ENCODE measurements around the gene PSEN1. TPM values are rescaled to one million over a fixed set of nuclear protein-coding genes. Genes with fewer than 3 reads are reported as not detected.

The PSEN1 gene
- total and polyA plus RNA-seq, 2 donors: 28.7 to 47.8 TPM

DNA sequence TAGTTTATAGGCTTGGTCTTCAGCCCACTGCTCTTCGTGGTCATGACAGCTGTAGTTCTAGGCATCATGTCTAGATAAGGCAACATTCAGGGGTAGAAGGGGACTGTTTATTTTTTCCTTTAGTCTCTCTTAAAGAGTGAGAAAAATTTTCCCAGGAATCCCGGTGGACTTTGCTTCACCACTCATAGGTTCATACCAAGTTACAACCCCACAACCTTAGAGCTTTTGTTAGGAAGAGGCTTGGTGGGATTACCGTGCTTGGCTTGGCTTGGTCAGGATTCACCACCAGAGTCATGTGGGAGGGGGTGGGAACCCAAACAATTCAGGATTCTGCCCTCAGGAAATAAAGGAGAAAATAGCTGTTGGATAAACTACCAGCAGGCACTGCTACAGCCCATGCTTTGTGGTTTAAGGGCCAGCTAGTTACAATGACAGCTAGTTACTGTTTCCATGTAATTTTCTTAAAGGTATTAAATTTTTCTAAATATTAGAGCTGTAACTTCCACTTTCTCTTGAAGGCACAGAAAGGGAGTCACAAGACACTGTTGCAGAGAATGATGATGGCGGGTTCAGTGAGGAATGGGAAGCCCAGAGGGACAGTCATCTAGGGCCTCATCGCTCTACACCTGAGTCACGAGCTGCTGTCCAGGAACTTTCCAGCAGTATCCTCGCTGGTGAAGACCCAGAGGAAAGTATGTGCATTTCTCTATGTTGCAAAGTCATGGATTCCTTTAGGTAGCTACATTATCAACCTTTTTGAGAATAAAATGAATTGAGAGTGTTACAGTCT is 75.1 kb downstream of the PSEN1 start:
- no peak for DNase-seq (ENCODE audit: extremely low spot score)
- no peaks in the 10 kb centered on the region for H3K4me1 ChIP-seq (ENCODE audit: insufficient read depth)
- WGBS: 95% methylated on average over 7 of the region's 7 CpGs
- H3K36me3 ChIP-seq (ENCODE audit: insufficient read depth): peaks cover 2% of the 10 kb centered on the region
- H3K27ac ChIP-seq (ENCODE audit: low read depth): no peak overlapping the region
- H3K4me3 ChIP-seq (ENCODE audit: low read depth, low read length): no peak overlapping the region

DNA sequence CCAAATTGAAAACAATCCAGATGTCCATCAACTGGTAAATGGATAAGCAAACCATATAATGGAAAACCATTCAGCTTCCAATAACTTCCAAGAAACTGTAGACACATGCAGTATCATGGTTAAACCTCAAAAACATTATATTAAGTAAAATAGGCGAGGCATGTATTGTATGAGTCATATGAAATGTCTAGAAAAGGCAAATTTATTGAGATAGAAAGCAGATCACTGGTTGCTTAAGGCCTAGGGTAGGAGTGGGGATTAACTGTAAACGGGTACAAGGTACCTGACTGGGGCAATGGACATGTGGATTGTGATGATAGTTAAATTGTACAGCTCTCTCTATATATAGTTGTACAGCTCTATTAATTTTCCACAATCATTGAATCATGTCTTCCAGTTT is 79.7 kb downstream of the PSEN1 start:
- 69% methylated on average over 2 of the region's 2 CpGs for WGBS
- H3K27ac ChIP-seq (ENCODE audit: low read depth): no peak overlapping the region
- no peak overlapping the region for H3K4me3 ChIP-seq (ENCODE audit: low read depth, low read length)
- H3K4me1 ChIP-seq (ENCODE audit: insufficient read depth): no peaks in the 10 kb centered on the region
- peaks cover 4% of the 10 kb centered on the region for H3K36me3 ChIP-seq (ENCODE audit: insufficient read depth)
- no peak for DNase-seq (ENCODE audit: extremely low spot score)

DNA sequence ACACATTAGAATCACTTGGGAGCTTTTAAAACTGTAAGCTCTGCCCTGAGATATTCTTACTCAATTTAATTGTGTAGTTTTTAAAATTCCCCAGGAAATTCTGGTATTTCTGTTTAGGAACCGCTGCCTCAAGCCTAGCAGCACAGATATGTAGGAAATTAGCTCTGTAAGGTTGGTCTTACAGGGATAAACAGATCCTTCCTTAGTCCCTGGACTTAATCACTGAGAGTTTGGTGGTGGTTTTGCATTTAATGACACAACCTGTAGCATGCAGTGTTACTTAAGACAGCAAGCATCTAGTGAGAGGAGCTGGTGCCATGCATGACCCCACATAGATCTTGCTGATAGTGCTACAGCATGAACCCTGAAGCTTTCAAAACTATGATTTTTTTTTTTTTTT is 81.1 kb downstream of the PSEN1 start:
- H3K36me3 ChIP-seq (ENCODE audit: insufficient read depth): peaks cover 4% of the 10 kb centered on the region
- no peak overlapping the region for H3K27ac ChIP-seq (ENCODE audit: low read depth)
- WGBS: 92% methylated on average over 1 of the region's 1 CpG
- no peak overlapping the region for H3K4me3 ChIP-seq (ENCODE audit: low read depth, low read length)
- DNase-seq (ENCODE audit: extremely low spot score): no peak
- no peaks in the 10 kb centered on the region for H3K4me1 ChIP-seq (ENCODE audit: insufficient read depth)

DNA sequence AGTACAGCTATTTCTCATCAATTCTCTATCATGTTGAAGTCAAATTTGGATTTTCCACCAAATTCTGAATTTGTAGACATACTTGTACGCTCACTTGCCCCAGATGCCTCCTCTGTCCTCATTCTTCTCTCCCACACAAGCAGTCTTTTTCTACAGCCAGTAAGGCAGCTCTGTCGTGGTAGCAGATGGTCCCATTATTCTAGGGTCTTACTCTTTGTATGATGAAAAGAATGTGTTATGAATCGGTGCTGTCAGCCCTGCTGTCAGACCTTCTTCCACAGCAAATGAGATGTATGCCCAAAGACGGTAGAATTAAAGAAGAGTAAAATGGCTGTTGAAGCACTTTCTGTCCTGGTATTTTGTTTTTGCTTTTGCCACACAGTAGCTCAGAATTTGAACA is 83.8 kb downstream of the PSEN1 start:
- WGBS: 94% methylated on average over 4 of the region's 4 CpGs
- H3K36me3 ChIP-seq (ENCODE audit: insufficient read depth): peaks cover 4% of the 10 kb centered on the region
- no peak for DNase-seq (ENCODE audit: extremely low spot score)

DNA sequence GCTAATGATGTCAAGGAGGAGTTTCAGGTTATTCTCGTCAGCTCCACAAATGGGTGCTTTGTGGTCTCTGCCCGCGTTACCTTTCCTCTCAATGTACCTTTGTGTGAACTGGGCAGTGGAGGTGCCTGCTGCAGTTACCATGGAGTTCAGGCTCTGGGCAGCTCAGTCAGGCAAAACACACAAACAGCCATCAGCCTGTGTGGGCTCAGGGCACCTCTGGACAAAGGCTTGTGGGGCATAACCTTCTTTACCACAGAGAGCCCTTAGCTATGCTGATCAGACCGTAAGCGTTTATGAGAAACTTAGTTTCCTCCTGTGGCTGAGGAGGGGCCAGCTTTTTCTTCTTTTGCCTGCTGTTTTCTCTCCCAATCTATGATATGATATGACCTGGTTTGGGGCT is 84.3 kb downstream of the PSEN1 start:
- H3K36me3 ChIP-seq (ENCODE audit: insufficient read depth): peaks cover 4% of the 10 kb centered on the region
- no peak overlapping the region for H3K4me3 ChIP-seq (ENCODE audit: low read depth, low read length)
- 97% methylated on average over 5 of the region's 5 CpGs for WGBS

More for the DNA sequence above, 83.8 kb downstream of the PSEN1 start:
- no peak overlapping the region for H3K4me3 ChIP-seq (ENCODE audit: low read depth, low read length)
- no peaks in the 10 kb centered on the region for H3K4me1 ChIP-seq (ENCODE audit: insufficient read depth)
- no peak overlapping the region for H3K27ac ChIP-seq (ENCODE audit: low read depth)

DNA sequence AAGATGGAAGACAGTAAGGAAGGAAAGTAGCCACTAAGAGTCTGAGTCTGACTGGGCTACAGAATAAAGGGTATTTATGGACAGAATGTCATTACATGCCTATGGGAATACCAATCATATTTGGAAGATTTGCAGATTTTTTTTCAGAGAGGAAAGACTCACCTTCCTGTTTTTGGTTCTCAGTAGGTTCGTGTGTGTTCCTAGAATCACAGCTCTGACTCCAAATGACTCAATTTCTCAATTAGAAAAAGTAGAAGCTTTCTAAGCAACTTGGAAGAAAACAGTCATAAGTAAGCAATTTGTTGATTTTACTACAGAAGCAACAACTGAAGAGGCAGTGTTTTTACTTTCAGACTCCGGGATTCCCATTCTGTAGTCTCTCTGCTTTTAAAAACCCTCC is 85.6 kb downstream of the PSEN1 start:
- Histone ChIP-seq H3K4me3 (ENCODE audit: low read depth, low read length) (no peak overlapping the region), H3K27ac (ENCODE audit: low read depth) (no peak overlapping the region), H3K4me1 (ENCODE audit: insufficient read depth) (no peaks in the 10 kb centered on the region), H3K36me3 (ENCODE audit: insufficient read depth) (peaks cover 4% of the 10 kb centered on the region)
- 91% methylated on average over 2 of the region's 2 CpGs for WGBS
- no peak for DNase-seq (ENCODE audit: extremely low spot score)

More for the DNA sequence above, 84.3 kb downstream of the PSEN1 start:
- H3K27ac ChIP-seq (ENCODE audit: low read depth): no peak overlapping the region
- no peaks in the 10 kb centered on the region for H3K4me1 ChIP-seq (ENCODE audit: insufficient read depth)
- DNase-seq (ENCODE audit: extremely low spot score): no peak

DNA sequence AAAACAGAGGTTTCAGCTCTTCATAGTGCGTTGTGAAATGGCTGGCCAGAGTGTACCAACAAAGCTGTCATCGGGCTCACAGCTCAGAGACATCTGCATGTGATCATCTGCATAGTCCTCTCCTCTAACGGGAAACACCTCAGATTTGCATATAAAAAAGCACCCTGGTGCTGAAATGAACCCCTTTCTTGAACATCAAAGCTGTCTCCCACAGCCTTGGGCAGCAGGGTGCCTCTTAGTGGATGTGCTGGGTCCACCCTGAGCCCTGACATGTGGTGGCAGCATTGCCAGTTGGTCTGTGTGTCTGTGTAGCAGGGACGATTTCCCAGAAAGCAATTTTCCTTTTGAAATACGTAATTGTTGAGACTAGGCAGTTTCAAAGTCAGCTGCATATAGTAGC is 86.7 kb downstream of the PSEN1 start:
- no peak for DNase-seq (ENCODE audit: extremely low spot score)
- 47% methylated on average over 5 of the region's 5 CpGs for WGBS
- Histone ChIP-seq H3K27ac (ENCODE audit: low read depth) (no peak overlapping the region), H3K4me1 (ENCODE audit: insufficient read depth) (no peaks in the 10 kb centered on the region), H3K4me3 (ENCODE audit: low read depth, low read length) (no peak overlapping the region), H3K36me3 (ENCODE audit: insufficient read depth) (no peaks in the 10 kb centered on the region)

DNA sequence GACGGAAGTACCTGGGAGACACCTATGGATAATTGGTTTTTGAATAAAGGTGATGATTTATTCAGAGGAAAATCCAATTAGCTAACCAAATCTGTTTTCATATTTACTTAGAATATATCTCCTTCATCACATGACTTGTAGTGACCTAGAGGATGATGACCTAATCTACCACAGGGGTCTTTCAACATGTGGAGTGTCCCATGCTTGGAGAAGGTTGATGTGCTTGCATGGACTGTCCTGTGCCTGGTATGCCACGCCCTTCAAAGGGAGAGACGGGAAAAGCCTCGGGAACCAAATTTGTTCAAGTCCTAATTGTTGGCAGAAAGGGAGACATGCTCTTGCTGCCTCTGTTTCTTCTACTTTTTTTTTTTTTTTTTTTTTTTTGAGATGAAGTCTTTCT is 89.2 kb downstream of the PSEN1 start:
- DNase-seq (ENCODE audit: extremely low spot score): no peak
- Histone ChIP-seq H3K4me1 (ENCODE audit: insufficient read depth) (no peaks in the 10 kb centered on the region), H3K4me3 (ENCODE audit: low read depth, low read length) (no peak overlapping the region), H3K36me3 (ENCODE audit: insufficient read depth) (no peaks in the 10 kb centered on the region), H3K27ac (ENCODE audit: low read depth) (no peak overlapping the region)
- WGBS: 81% methylated on average over 4 of the region's 4 CpGs

DNA sequence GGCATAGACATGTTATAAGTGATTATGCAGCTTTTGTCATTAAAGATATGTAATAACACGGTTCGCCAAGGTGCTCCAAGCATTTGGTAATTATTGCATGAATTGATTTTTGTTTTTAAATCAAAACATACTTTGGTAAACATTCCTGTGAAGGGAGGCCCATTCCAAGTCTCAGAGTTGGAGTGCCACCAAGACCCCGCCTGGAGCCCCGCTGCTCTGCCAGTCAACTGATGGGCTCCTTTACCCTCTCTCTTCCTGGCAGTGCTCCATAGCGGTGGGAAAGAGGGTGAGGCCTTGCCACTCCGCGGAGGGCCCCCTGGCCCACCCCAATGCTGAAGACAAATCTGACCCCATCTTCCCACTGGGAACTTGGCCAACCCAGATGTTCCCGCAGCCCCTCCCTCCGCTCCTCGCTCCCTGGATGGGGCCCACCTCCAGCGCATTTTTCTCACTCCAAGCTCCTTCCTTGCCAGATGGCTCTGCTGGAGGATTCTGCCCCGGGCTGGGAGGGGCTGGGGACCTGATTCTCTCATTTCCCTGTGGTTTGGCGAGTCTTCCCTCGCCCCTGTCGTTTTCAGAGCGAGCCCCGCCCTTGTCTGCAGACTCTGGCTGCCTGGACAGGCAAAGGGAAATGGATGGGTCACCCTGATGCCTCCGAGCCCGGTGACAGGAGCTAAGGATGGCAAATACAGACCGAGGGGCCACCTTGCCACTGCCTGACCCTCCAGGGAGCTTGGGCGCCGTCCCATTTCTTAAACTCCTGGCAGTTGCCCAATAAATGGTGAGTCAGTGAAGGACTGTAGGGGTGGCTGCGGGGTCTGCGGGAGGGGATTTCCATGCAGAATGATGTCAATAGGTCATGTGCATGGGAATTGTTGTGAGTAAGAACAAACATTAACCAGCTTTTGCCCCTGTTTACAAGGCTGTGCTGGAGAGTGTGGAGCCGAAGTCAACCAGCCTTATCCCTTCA is 91.8 kb downstream of the PSEN1 start:
- no peak for DNase-seq (ENCODE audit: extremely low spot score)

DNA sequence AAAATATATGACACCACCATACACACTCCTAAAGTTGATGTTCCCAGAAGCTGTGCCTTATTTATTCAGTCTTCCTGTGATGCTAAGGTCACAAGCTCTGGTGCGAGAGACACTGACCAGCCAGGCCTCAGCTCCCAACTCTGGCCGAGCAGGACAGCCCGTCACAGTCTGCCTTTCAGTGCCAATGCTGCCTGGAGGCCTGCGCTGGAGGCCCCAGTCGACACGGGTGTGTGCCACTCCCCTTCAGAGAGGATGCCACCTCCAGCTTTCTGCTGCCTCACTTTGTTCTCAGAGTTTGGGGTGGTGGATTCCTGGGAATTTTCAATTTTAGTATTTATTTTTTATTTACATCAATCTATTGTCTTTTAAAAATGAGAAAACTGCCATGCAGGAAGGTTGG is 93.7 kb downstream of the PSEN1 start:
- DNase-seq (ENCODE audit: extremely low spot score): no peak
- Histone ChIP-seq H3K27ac (ENCODE audit: low read depth) (no peak overlapping the region), H3K36me3 (ENCODE audit: insufficient read depth) (no peaks in the 10 kb centered on the region), H3K4me3 (ENCODE audit: low read depth, low read length) (no peak overlapping the region), H3K4me1 (ENCODE audit: insufficient read depth) (no peaks in the 10 kb centered on the region)
- WGBS: 92% methylated on average over 6 of the region's 6 CpGs

More for the DNA sequence above, 91.8 kb downstream of the PSEN1 start:
- Histone ChIP-seq H3K4me1 (ENCODE audit: insufficient read depth) (no peaks in the 10 kb centered on the region), H3K36me3 (ENCODE audit: insufficient read depth) (no peaks in the 10 kb centered on the region), H3K27ac (ENCODE audit: low read depth) (no peak overlapping the region), H3K4me3 (ENCODE audit: low read depth, low read length) (no peak overlapping the region)
- 18% methylated on average over 25 of the region's 25 CpGs for whole genome bisulfite sequencing

DNA sequence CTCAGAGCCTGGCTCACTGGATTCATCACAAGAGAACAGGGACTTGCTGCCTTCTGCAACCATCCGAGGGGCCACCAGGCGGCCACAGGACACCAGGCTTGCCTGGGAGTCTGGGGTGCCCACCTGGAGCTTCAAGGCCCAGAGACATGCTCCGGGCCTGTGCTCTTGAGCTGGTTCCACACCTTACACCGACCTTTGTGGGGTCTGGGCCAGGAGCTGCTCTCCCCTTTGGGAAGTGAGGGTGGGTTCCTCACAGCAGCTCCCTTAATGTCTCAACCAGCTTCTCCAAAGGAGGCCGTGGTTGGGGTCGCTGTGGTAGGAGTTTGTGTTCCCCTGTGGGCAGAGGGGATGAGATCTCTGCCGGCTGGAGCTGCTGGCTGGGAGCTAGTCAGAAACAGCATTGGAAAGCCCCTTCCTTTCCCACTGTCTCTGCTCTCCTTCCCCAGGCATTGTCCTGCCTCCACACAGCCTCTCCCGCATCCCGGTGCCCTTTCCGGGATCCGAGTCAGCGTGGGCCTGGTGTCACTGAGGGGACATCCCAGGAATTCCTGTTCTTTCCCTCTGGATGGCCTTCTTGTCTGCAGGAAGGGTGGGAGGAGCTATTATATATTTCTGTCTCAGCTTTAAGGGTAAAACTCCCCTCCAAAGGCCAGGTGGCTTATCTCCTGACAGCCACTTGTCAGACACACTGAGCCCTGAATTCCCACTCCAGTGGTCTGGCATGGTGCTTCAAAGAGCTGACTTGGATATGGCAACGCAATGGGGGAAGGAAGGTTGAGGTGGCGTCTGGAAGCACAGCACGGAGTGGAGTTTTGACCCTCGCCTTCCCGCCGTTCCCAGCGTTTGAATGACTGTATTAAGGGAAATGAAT is 95.9 kb downstream of the PSEN1 start:
- Histone ChIP-seq H3K4me1 (ENCODE audit: insufficient read depth) (no peaks in the 10 kb centered on the region), H3K4me3 (ENCODE audit: low read depth, low read length) (no peak overlapping the region), H3K27ac (ENCODE audit: low read depth) (no peak overlapping the region), H3K36me3 (ENCODE audit: insufficient read depth) (no peaks in the 10 kb centered on the region)
- WGBS: 60% methylated on average over 19 of the region's 19 CpGs
- no peak for DNase-seq (ENCODE audit: extremely low spot score)

DNA sequence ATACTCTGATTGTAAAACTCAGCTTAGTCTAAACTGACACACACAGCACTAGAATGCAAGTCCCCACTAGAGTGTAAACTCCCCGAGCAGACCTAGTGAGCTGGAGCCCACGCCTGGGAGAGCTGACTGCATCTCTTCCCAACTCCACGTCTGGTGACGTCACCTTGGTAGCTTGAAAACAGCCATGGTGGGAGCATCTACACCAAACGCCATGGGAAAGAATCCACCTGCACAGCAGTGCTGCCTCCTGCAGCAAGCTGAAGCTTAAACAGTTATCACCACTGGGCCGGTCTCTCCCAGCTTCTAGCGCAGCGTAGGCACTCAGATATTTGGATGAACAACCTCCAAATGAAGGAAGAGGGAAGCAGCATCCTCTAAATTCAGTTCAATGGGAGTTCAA is 96.7 kb downstream of the PSEN1 start:
- DNase-seq (ENCODE audit: extremely low spot score): no peak
- no peak overlapping the region for H3K4me3 ChIP-seq (ENCODE audit: low read depth, low read length)
- H3K36me3 ChIP-seq (ENCODE audit: insufficient read depth): no peaks in the 10 kb centered on the region
- no peaks in the 10 kb centered on the region for H3K4me1 ChIP-seq (ENCODE audit: insufficient read depth)
- 70% methylated on average over 8 of the region's 8 CpGs for WGBS
- H3K27ac ChIP-seq (ENCODE audit: low read depth): no peak overlapping the region

DNA sequence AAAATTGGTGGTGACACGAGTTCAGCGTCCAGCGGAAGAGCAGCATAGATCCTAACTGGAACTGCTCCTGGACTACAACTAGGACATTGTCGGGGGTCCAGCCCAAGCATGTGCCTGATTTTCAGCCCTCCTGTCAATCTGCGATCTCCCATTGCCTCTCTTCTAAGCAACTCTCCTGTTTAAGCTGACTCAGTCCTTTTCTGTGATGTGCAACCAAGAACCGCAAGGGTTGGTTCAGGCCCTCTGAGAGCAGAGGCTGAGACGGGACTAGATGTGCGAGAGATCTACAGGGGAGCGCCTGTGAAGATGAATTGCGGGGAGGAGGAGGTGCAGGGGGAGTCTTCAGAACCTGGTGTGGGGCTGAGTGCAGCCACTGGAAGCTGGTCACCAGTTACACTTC is 97.3 kb downstream of the PSEN1 start:
- Histone ChIP-seq H3K4me1 (ENCODE audit: insufficient read depth) (no peaks in the 10 kb centered on the region), H3K36me3 (ENCODE audit: insufficient read depth) (no peaks in the 10 kb centered on the region), H3K27ac (ENCODE audit: low read depth) (no peak overlapping the region), H3K4me3 (ENCODE audit: low read depth, low read length) (no peak overlapping the region)
- DNase-seq (ENCODE audit: extremely low spot score): no peak
- 94% methylated on average over 10 of the region's 10 CpGs for WGBS

All from urinary bladder (tissue), 4 donors.